GM19324 (cell line): ENCODE data around the gene FBXO10.

Experiments
- ATAC-seq: cut with Tn5 transposase; IDR thresholded peaks from one replicate; pipeline ENCODE4 v1.9.1; 2021; ENCODE audit warnings: mild to moderate bottlenecking, moderate library complexity; ENCODE audit not compliant: unreplicated experiment, low FRiP score

Gene FBXO10

DNA sequence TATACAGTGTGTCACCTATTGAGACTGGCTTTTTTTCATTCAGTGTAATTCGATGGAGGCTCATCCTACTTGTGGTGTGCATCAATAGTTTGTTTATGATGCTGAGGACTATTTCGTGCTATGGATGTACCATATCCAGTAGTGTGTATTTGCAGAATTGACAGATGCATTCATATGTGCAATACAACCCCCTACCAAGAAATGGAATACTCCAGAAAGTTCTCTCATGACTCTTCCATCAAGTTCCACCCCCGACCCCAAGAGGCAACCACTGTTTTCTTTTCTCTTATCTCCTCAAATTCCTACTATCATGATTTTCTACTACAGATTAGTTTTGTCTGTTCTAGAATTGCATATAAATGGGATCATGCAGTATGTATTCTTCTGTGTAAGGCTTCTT lies 21.9 kb downstream of the FBXO10 start:
- ATAC-seq: no peak

DNA sequence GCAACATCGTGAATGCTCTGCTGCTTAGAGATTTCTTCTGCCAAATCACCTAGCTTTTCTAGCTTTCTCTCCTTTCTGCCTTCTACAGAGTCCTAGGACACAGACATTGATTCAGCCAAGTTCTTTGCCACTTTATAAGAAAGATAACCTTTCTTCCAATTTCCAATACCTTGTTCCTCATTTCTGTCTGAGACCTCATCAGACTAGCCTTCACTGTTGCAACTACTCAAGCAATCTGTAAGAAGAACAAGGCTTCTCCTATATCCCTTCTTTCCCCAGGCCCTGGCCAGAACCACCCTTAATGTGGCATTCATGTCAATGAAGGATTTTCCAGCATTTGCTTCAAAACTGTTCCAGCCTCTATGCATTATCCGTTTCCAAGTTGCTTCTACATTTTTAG lies 24.3 kb downstream of the FBXO10 start:
- no peak for ATAC-seq

DNA sequence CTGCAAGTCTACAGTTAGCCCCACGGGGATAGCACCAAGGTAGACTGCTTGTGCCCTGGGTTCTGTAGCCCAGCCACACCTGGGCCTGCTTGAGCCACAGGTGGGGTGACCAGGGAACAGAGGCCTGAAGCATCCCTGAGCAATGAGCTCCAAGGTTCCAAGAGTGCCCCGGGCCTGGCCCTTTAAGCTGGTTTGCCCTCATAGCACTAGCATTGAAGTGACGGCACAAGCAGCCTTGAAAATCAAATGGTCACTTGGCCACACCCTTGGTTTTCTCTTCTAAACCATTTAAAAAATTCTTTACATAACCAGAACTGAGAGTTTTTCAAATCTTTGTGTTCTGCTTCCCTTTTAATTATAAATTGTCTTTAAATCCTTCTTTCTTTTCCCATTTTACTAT lies 24.7 kb downstream of the FBXO10 start:
- no peak for ATAC-seq

- ATAC-seq: no peak
Observed at GRCh38 chr9:37550781-37551180, 25.4 kb downstream of the FBXO10 start.

DNA sequence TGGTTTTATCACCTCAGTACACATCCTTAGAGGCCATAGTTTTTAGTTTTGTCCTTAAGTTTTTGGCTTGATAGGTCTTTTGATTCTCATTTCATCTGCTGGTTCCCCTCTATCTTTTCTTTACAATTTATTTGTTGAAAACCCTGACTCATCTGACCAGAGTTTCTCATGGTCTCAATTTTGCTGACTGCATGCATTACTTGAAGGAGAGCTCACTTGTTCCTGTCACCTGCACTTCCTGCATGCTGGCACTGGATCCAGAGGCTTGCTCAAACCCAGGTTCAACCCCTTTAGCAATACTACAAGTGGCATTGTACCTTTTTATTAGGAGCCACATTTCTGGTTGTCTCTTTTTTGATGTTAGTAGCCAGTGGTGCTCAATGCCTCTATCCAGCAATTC lies 26.7 kb downstream of the FBXO10 start:
- ATAC-seq: no peak

DNA sequence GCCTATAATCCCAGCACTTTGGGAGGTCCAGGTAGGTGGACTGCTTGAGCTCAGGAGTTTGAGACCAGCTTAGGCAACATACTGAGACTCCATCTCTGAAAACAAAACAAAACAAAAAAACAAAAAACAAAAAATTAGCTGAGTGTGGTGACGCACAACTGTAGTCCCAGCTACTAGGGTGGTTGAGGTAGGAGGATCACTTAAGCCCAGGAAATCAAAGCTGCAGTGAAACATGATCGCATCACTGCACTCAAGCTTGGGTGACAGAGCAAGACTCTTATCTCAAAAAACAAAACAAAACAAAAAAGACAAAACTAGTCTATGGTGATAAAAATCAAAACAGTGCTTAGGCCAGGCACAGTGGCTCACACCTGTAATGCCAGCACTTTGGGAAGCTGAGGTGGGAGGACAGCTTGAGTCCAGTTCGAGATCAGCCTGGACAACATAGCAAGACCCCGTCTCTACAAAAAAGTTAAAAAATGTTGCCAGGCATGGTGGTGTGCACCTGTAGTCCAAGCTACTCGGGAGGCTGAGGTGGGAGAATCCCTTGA lies 28.8 kb downstream of the FBXO10 start:
- no peak for ATAC-seq

- ATAC-seq: no peak
Observed at GRCh38 chr9:37543468-37543867, 32.7 kb downstream of the FBXO10 start.

DNA sequence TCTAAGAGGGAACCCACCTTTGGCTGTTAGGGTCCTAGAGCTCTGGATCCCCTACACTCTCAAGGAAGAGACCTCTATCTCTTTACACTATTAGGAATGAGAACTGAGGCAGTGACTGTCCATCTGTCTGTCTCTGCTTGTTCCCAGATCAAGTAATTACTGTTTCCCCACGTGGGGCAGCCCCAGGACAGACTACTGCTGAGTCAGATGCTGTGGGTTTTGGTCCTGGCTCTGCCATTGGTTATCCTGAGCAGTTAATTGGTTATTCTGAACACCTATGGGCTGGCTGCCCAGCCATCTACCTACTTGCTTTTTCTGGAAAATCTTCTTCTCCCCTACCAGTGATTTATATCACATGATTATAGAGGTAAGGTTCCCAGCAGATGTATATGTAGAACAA lies 33.3 kb downstream of the FBXO10 start:
- no peak for ATAC-seq

- ATAC-seq: no peak
Observed at GRCh38 chr9:37542488-37542887, 33.7 kb downstream of the FBXO10 start.

DNA sequence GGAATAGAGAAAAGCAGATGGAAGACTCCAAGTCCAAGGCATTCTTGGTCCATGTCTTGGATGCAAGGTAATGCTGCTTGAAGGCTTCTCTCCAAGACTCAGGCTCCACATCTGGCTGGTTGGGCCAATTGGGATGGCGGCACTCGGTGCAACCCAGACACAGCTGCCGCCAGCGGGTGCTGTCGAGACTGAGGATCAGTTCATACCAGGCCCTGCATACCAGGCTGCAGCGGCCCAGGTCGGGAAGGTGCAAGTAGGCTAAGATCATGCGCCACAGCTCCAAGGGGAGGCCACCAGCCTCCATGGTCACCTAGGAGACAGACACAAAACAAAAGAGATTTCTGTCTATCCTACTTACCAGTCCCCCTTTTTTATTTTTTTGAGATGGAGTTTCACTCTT lies 34.7 kb downstream of the FBXO10 start:
- no peak for ATAC-seq

DNA sequence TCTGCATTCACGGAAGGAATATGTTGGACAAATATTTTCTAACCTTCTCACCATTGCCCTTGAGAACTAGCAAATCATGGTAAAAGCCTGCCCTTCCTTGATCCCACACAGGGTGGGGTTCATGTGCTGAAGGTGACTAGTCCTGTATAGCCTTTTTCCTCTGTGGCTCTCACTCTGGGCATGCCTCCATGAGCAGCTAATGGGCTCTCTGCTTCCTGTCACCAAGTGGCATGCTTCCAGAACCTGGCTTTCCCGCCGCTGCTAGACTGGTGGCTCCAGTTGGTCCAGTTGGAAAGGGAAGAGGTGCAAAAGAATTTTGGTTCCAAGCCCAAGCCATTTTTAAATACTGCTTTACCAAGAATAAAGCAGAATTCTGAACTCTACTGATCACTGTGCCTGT lies 35.5 kb downstream of the FBXO10 start:
- no peak for ATAC-seq

GRCh38 chr9:37539634-37540033 lies 36.5 kb downstream of the FBXO10 start:
- ATAC-seq: no peak

- no peak for ATAC-seq
Observed at GRCh38 chr9:37538099-37538498, 38.1 kb downstream of the FBXO10 start.

DNA sequence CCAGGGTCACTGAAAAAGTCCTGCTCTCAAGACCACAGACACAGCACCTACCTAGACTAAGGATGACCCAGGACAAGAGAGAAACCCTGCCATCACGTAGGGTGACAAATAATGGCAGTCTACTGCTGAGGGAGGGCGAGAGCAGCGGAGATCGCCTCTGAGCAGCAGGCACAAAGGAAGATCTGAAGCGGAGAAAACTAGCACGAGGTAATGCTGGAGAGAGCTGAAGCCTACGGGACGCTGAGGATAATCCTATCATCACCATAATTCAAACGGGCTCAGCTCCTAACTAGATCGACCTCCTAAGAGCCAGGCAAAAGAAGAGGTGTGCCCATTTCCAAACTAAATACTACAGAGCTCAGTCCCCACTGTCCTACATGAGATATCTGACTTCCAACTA lies 41.3 kb downstream of the FBXO10 start:
- no peak for ATAC-seq

- no peak for ATAC-seq
Observed at GRCh38 chr9:37534412-37534811, 41.8 kb downstream of the FBXO10 start.

DNA sequence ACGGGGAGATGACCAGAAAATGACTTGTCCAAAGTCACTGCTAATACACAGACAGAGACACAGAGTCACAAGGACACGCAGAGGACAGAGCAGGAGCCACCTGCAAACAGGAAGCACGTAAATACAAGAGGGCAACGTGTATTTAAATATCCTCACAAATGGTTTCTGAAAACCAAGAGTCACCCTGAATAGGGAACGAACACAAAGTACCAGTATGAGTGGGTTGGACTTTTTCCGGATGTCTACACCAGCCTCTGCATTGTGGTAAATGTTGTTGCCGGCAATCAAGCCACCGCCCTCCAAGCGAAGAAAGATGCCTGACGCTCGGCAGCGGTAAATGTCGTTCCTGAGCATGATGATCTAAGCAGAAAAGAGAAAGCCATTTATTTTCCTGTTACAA lies 44.5 kb downstream of the FBXO10 start:
- ATAC-seq: no peak

GRCh38 chr9:37528652-37529471 lies 47.3 kb downstream of the FBXO10 start:
- no peak for ATAC-seq

DNA sequence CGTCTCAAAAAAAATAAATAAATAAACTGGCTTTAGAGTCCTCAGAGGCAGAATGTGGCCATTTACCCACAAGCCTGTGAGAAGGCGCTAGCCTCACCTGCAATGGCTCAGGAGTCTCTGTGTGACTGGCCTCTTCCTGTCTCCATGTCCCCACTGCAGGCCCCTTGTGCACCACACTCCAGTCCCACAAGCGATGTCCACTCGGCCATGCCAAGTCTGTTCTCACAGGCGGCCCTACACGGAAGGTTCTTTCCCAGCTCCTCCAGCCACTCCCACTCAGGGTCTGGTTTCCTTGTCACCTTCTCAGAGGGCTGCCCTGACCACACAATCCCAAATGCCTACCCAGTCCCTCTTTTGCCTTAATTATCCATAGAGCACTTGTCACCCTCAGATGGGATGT lies 52.3 kb downstream of the FBXO10 start:
- ATAC-seq: no peak

GRCh38 chr9:37522971-37523370 lies 53.2 kb downstream of the FBXO10 start:
- no peak for ATAC-seq

GRCh38 chr9:37521111-37521510 lies 55.1 kb downstream of the FBXO10 start:
- ATAC-seq: no peak

DNA sequence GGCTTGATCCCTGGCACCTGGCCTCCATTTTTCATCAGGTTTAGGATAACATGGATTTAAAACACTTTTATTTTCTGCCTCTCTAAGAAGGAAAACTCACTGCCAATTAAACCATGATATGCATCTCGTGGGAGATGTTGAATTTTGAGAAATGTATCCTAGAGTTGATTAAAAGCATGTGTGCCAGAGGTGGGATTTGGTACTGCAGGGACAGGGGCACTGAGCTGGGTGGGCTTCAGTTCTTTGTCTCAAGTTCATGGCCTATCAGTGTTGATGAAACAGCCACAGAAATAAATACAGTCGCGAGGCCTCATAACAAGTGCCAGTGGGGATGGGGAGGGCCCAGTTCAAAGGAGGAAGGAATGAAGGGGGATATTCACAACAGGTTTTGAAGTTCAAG lies 55.5 kb downstream of the FBXO10 start:
- ATAC-seq: no peak

GRCh38 chr9:37517923-37518322 lies 58.3 kb downstream of the FBXO10 start:
- no peak for ATAC-seq
